Fibroblast of the conjunctiva (primary cell): Measurements from ENCODE around the gene HSPA5.
"Not testable (repeated sequence)": the region's sequence is repeated elsewhere in the genome, so short reads cannot be mapped to it uniquely, and the experiment has no call there.

Experiments used
- DNase-seq: peaks from one replicate; pipeline ENCODE4 v3.0.0-alpha.2; 2010; ENCODE audit warnings: low read depth

HSPA5 gene

GRCh38 chr9:125241863-125242739, 958 bp upstream of the HSPA5 start:
- DNase-seq, result peak; percentile 36

DNA sequence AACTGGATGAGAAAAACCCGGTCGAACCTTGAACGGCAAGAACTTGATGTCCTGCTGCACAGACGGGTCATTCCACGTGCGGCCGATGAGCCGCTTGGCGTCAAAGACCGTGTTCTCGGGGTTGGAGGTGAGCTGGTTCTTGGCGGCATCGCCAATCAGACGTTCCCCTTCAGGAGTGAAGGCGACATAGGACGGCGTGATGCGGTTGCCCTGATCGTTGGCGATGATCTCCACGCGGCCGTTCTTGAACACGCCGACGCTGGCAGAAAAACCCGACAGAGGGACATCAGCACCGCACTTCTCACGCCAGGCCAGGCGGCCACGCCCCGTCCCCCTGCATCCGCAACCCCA, 519 bp downstream of the HSPA5 start:
- no peak for DNase-seq

DNA sequence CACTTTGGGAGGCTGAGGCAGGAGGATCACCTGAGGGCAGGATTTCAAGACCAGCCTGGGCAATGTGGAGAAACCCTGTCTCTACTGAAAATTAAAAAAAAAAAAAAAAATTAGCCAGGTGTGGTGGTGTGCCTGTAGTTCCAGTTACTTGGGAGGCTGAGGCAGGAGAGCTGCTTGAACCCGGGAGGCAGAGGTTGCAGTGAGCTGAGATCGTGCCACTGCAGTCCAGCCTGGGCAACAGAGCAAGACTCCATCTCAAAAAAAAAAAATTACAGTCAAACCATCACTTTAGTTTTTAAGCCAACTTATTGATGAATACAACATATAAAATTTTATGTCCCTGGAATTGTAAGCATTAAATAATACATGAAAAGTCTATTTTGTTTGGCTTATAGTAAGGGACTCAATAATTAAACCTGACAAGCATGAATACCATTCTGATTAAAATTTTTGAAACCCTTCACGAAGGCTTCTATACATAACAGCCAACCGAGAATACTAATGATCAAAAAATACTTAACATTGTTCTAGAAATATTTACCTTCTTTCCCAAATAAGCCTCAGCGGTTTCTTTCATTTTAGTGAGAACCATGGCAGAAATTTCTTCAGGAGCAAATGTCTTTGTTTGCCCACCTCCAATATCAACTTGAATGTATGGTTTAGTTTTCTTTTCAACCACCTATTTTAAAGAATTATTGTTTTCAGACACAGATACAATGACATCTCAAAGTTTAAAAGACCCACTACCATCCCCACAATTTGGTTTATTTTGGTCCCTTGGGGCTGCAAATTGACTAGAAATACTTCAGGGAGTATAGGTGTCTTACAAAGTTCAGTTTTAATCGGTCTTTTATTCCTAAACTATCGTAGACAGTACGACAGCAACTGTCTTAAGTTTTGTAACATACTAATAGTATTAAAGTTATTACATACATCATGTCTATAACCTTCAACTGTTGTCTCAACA, 1.2 kb downstream of the HSPA5 start:
- no peak for DNase-seq

- DNase-seq, result no peak
These were observed 2.2 kb downstream of the HSPA5 start for GRCh38 chr9:125238915-125239446.

DNA sequence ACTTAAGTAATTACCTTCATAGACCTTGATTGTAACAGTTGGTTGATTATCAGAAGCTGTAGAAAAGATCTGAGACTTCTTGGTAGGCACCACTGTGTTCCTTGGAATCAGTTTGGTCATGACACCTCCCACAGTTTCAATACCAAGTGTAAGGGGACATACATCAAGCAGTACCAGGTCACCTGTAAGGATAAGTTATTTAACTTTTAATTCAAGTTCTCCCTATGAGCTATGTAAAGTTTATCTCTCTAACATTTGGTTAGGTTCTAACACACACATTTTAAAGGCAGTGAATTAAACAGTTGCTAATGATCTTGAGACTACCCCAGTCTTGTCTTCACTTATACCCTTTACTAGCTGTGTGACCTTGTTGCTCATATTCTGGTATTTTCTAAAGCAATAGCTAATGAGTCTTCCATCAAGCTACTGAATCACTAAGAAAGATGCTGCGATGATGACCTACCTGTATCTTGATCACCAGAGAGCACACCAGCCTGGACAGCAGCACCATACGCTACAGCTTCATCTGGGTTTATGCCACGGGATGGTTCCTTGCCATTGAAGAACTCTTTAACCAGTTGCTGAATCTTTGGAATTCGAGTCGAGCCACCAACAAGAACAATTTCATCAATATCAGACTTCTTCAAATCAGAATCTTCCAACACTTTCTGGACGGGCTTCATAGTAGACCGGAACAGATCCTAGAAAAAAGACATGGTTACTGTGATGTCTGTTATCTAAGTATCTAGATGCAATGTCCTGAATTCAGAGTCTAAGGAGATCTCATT, 2.8 kb downstream of the HSPA5 start:
- DNase-seq, result no peak

GRCh38 chr9:125236520-125237159, 4.5 kb downstream of the HSPA5 start:
- not testable (repeated sequence) for DNase-seq

GRCh38 chr9:125235804-125236519, 5.2 kb downstream of the HSPA5 start:
- DNase-seq, result no peak

- DNase-seq, result not testable (repeated sequence)
These were observed 7.0 kb downstream of the HSPA5 start for GRCh38 chr9:125234099-125234498.

DNA sequence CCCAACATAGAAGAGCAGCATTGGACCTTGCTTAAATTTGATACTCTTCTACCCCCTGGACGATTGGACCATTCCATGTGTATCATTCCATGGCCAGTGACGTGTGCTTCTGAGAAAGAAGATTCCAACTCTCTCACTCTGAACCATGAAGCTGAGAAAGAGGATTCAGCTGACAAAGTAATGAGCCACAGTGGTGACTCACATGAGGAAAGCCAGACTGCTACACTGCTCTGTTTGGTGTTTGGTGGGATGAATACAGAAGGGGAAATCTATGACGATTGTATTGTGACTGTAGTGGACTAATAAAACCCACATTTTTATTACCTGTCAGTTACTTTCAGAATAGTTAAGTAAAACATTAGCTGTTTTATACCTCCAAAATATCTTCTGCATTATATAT, 7.5 kb downstream of the HSPA5 start:
- DNase-seq, result peak; percentile 90

DNA sequence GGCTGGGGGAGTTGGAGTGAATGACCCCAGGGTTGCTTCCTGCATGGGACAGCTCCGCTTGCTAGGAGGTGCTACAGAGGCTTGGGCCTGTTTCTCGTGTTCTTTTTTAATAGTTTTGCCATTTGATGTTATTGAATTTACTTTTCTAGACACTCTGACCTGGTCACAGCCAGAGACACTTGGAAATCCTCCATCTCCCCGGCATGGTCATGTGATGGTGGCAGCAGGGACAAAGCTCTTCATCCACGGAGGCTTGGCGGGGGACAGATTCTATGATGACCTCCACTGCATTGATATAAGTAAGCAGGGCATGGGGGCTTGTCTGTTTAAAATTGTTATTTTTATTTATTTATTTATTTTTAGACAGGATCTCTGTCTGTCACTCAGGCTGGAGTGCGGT, 13.4 kb downstream of the HSPA5 start:
- DNase-seq, result no peak

DNA sequence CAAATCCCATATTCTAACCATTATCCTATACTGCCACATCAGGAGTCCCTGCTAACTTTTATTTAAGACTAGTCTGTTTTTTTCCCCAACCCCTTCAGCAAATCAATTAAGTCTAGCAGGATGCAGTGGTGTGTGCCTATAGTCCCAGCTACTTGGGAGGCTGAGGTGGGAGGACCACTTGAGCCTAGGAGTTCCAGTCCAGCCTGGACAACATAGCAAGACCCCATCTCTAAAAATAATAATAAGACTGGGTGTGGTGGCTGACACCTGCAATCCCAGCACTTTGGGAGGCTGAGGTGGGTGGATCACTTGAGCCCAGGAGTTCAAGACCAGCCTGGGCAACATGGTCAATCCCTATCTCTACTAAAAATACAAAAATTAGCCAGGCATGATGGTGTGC, 16.3 kb downstream of the HSPA5 start:
- not testable (repeated sequence) for DNase-seq

GRCh38 chr9:125218621-125219020, 22.5 kb downstream of the HSPA5 start:
- DNase-seq, result no peak

- DNase-seq, result no peak
These were observed 27.0 kb downstream of the HSPA5 start for GRCh38 chr9:125214186-125214585.

- DNase-seq, result no peak
These were observed 36.7 kb downstream of the HSPA5 start for GRCh38 chr9:125204477-125204876.

DNA sequence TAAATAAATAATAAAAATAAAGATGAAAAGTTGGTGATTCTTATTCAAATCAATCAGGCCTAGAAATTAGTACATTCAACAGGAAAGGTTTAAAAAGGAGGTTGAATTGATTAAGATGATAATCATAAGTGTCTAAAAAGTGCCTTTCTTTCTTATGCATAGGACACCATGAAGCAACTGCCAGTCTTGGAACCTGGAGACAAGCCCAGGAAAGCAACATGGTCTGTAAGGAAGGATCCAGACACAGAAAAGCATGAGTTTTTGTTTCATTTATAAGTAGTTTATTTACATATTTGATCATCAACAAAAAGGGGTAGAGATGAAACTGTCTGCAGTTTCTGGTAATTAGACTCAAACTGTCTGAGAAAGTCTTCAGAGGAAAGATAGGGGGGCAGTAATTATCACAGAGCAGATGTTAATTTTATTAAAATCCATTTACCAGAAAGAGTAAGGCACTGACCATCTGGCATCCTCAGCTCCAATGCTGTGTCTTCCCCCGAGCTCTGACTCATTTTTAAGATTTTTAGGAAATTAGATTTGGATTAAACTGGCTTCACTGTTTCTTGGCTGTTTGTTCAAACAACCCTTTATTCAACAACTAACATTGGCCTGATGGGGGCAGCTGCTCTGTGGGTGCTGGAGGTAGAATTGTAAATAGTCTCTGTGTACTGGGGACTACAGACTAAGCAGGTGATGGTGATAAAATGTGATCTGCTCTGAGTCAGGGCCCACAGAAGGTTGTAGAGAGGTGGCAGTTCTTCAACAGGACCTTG, 38.1 kb downstream of the HSPA5 start:
- no peak for DNase-seq

DNA sequence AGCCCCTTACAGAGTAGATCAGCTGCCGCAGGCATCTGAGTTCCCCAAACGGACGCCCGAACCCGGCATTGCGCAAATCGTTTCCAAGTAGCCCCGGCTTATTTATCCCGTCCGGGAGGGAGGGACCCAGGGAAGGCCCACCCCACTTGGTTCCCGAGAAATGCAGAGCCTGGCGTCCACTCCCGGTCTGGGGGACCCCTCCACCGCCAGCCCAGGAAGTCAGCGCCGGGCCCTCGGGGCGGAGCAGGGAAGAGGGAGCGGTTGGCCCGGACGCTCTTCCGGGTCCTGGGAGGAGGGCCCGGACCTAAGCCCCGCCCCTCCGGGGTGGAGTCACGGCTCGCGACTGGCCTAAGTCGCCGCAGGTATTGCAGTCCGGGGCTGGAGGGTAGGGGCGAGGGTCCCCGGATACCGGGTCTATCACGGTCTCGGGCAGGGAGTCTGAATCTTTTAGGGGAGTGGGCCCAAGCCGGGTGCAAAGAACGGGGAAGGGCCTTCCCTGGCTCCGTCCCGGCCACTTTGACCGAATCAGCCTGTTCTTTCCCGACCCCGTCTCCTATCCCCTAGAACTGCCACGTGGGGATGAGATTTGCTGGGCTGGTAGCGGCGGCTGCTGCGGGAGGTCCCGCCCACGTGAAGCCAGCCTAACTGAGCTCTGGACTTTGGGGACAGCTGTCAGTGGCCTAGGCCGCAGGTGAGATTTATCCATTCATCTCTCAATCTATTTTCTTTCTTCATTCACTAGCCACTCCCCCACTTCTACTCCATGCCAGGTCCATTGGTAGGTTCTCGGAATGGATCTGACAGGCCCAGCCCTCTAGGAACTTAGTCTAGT, 40.7 kb downstream of the HSPA5 start, which contains the start of gene RABEPK:
RABEPK (plus strand) TSS at position 327 of the 832 bp plus-strand sequence. CDS start 2,472 bp downstream, outside the sequence.
- peak; percentile 94 for DNase-seq

DNA sequence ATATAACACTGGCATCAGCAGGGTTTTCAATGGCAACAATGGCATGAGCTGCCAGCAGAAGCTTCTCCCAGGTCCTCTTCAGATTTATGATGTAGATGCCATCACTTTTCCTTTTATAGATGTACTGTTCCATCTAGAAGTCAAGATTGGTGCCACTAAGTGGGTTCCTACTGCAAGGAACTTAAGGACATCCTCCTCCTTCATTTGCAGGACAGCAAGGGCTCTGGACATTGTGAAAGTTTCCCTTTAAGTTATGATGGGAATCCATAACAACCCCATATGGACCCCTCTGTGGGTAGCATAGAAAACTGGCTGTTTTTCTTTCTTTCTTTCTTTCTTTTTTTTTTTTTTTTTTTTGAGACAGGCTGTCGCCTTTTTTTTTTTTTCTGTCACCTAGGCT, 45.6 kb downstream of the HSPA5 start:
- DNase-seq, result not testable (repeated sequence)

- not testable (repeated sequence) for DNase-seq
These were observed 46.7 kb downstream of the HSPA5 start for GRCh38 chr9:125194466-125194865.

- no peak for DNase-seq
These were observed 50.8 kb downstream of the HSPA5 start for GRCh38 chr9:125190361-125190801.
